ENCODE results near the gene CXCL12. TPM values are rescaled to one million over a fixed set of nuclear protein-coding genes. Genes with fewer than 3 reads are reported as not detected.

CXCL12 gene
- total RNA-seq, 2 donors from 2014 or later, result 0.13 TPM; not detected in 1

GRCh38 chr10:44339218-44339617, 45.7 kb downstream of the CXCL12 start:
- Mint-ChIP-seq H3K4me1 (peaks cover 2% of the 10 kb centered on the region), H3K27ac (no peak overlapping the region), H3K27me3 (peaks cover 38% of the 10 kb centered on the region), H3K4me3 (no peak overlapping the region), H3K36me3 (ENCODE audit: low read depth) (no peaks in the 10 kb centered on the region)
- ATAC-seq (no peak), DNase-seq (no peak)
- no peaks in the 10 kb centered on the region for H3K9me3 ChIP-seq (ENCODE audit: control insufficient read depth, low read length, poor library complexity, severe bottlenecking)

DNA sequence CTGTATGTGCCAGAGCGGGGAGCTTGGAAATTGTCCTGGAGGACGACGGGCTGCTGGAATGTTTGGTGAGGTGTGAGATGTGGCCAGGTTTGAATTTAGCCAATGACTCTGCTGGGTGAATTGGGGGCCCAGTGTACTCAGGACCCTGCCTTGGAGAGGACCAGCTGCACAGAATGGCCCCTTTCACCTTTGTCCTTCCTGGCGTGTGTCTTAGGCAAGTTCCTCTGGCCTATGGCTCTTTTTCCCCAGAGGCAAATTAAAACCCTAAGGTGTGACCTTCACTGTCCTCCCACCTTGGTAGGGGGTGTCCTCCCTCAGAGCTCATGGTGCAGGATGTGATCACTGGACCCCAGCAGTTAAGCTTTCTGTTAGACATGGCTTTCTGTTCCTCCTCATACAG, 47.8 kb downstream of the CXCL12 start:
- ATAC-seq (no peak), DNase-seq (no peak)
- no peaks in the 10 kb centered on the region for H3K9me3 ChIP-seq (ENCODE audit: control insufficient read depth, low read length, poor library complexity, severe bottlenecking)
- Mint-ChIP-seq H3K4me1 (peaks cover 2% of the 10 kb centered on the region), H3K27ac (no peak overlapping the region), H3K4me3 (no peak overlapping the region), H3K36me3 (ENCODE audit: low read depth) (no peaks in the 10 kb centered on the region), H3K27me3 (peaks cover 40% of the 10 kb centered on the region)

DNA sequence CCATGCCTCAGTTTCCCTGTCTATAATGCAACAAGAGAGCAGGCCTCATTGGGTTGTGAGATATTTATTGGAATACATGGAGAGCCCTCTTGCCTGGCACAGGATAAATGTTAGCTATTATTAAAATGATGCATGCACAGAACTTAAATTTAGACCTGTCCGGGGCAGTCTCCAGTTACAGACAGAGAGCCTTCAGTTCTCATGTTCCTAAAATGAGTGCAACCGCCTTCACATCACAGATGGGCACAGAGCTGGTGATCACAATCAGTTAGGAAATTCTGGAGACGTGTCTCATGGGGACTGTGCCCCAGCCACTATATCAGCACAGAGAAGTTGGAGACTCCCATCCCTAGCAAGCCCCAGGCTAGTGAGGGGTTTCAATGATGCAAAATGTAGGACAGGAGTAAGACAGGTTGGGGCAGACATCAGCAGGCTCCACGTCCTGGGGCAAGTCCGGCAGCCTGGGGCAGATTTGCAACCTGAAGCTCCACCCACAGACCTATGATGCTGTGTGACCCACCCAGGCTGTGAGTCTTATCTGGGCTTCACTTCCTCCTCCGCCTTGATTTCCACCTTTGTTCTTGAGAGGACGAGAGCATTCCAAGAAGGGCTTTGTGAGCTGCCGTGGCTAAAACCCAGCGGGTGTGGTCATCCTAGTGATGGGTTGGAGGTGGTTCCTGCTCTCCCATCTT, 49.4 kb downstream of the CXCL12 start:
- H3K36me3 Mint-ChIP-seq (ENCODE audit: low read depth), result no peaks in the 10 kb centered on the region
- peaks cover 37% of the 10 kb centered on the region for H3K27me3 Mint-ChIP-seq
- DNase-seq, result no peak
- H3K9me3 ChIP-seq (ENCODE audit: control insufficient read depth, low read length, poor library complexity, severe bottlenecking), result no peaks in the 10 kb centered on the region
- no peak for ATAC-seq
- peaks cover 2% of the 10 kb centered on the region for H3K4me1 Mint-ChIP-seq
- H3K4me3 Mint-ChIP-seq, result no peak overlapping the region
- no peak overlapping the region for H3K27ac Mint-ChIP-seq

DNA sequence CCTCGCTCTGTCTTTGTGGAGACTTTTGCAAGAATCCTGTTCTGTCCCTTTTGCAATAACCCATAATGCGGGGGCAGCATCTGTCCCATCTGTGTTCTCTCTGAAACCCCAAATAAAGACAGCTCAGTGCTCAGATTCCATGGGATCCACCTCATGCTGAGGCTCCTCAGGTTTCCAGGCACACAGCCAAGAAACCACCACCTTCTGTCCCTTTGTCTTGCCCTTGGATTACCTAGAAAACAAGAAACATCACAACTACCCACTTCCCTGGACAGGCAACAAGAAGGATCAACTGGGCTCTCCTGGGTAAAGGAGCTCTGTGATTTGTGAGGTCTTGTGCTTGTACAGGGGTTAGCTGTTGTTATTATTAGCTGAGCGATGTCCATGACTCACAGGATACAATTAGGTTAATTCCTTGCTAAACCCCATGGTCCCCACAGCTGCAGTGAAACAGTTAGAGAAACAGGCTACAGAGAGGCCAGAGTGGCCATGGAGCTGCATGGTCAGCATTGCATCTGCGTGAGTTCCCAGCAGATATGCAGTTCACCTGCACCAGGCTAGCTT, 50.2 kb downstream of the CXCL12 start:
- Mint-ChIP-seq H3K27me3 (peaks cover 30% of the 10 kb centered on the region), H3K4me1 (peaks cover 2% of the 10 kb centered on the region), H3K27ac (no peak overlapping the region), H3K4me3 (no peak overlapping the region), H3K36me3 (ENCODE audit: low read depth) (no peaks in the 10 kb centered on the region)
- ATAC-seq, result no peak
- no peak for DNase-seq
- H3K9me3 ChIP-seq (ENCODE audit: control insufficient read depth, low read length, poor library complexity, severe bottlenecking), result no peaks in the 10 kb centered on the region

DNA sequence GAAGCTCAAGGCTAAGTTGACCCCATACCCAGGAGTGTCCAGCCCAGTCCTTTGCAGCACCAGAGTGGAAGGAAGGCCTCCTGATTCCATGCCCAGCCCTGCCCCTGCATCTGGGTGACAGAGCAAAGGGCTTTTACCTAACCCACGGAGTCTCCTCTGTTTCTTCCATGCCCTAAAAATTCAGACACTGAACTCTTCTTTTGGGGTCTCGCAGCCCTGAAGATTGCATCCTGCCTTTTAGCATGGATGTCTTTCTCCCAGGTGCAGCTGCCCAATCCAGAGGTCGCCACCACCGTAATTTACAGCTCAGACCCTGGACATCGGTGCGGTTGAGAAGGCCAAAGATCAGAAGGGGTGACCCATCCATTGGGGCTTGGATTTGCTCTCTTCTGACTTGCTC, 50.8 kb downstream of the CXCL12 start:
- peaks cover 27% of the 10 kb centered on the region for H3K27me3 Mint-ChIP-seq
- no peaks in the 10 kb centered on the region for H3K36me3 Mint-ChIP-seq (ENCODE audit: low read depth)
- H3K4me3 Mint-ChIP-seq, result no peak overlapping the region
- DNase-seq (no peak), ATAC-seq (no peak)
- no peaks in the 10 kb centered on the region for H3K9me3 ChIP-seq (ENCODE audit: control insufficient read depth, low read length, poor library complexity, severe bottlenecking)
- H3K4me1 Mint-ChIP-seq, result no peaks in the 10 kb centered on the region
- no peak overlapping the region for H3K27ac Mint-ChIP-seq

- Mint-ChIP-seq H3K4me3 (no peak overlapping the region), H3K4me1 (no peaks in the 10 kb centered on the region), H3K27me3 (peaks cover 32% of the 10 kb centered on the region), H3K36me3 (ENCODE audit: low read depth) (no peaks in the 10 kb centered on the region), H3K27ac (no peak overlapping the region)
- no peak for ATAC-seq
- DNase-seq, result no peak
- H3K9me3 ChIP-seq (ENCODE audit: control insufficient read depth, low read length, poor library complexity, severe bottlenecking), result no peaks in the 10 kb centered on the region
These were observed 51.4 kb downstream of the CXCL12 start for GRCh38 chr10:44333511-44333910.

- Mint-ChIP-seq H3K27ac (no peak overlapping the region), H3K36me3 (ENCODE audit: low read depth) (no peaks in the 10 kb centered on the region), H3K4me3 (no peak overlapping the region), H3K4me1 (no peaks in the 10 kb centered on the region), H3K27me3 (peaks cover 39% of the 10 kb centered on the region)
- ATAC-seq (no peak), DNase-seq (no peak)
- H3K9me3 ChIP-seq (ENCODE audit: control insufficient read depth, low read length, poor library complexity, severe bottlenecking), result no peaks in the 10 kb centered on the region
These were observed 52.4 kb downstream of the CXCL12 start for GRCh38 chr10:44332465-44332864.

DNA sequence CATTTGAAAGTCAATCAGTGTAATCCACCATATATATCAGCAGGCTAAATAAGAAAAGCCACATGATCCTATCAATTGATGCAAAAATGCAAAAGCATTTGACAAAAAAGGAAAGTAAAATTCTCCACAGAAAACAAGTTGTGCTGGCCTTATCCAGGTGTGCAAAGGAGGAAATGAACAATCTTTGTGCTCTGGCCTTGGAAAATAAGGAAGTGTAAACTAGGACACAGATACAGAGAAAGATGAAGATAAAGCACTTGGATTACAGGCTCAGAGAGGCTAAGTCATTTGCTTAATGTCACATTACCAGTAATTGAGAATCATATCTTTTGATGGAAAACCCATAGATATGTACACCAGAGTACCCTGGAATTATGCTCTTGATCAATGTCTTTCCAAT, 54.5 kb downstream of the CXCL12 start:
- no peak overlapping the region for H3K4me3 Mint-ChIP-seq
- ATAC-seq, result no peak

DNA sequence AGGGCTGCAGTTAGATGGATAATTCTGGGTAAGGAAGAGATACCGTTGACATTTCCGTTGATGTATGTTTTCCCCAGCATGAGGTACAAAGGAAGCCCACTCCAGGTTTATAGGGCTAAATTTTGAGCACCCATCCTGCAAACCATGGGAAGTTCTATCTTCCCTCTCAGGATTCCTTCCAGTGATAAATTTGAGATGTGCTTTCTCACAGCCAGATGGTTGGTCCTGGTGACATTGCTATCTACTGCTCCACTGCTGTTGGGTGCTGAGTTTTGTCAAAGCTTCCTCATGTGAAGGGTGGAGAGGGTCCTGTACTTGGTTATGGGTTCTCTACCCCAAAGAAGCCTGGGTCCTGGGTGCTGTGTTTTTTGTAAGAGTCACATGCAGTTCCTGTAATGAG, 57.4 kb downstream of the CXCL12 start:
- ATAC-seq (no peak), DNase-seq (no peak)
- Mint-ChIP-seq H3K36me3 (ENCODE audit: low read depth) (no peaks in the 10 kb centered on the region), H3K27me3 (peaks cover 46% of the 10 kb centered on the region), H3K4me3 (no peak overlapping the region), H3K27ac (no peak overlapping the region), H3K4me1 (no peaks in the 10 kb centered on the region)
- no peaks in the 10 kb centered on the region for H3K9me3 ChIP-seq (ENCODE audit: control insufficient read depth, low read length, poor library complexity, severe bottlenecking)

More for the DNA sequence above, 54.5 kb downstream of the CXCL12 start:
- no peaks in the 10 kb centered on the region for H3K9me3 ChIP-seq (ENCODE audit: control insufficient read depth, low read length, poor library complexity, severe bottlenecking)
- Mint-ChIP-seq H3K36me3 (ENCODE audit: low read depth) (no peaks in the 10 kb centered on the region), H3K4me1 (no peaks in the 10 kb centered on the region), H3K27ac (no peak overlapping the region), H3K27me3 (peaks cover 52% of the 10 kb centered on the region)
- no peak for DNase-seq

Data from T-helper 17 cell (primary cell).